Bone marrow (tissue), 2 donors: ENCODE data around the gene INHBB.
"Not testable (repeated sequence)": the region's sequence is repeated elsewhere in the genome, so short reads cannot be mapped to it uniquely, and the experiment has no call there.

Experiments used
- DNase-seq, 2 donors: peaks; one replicate each; lab custom pipeline; 2025; lab: John Stamatoyannopoulos, UW

INHBB gene

GRCh38 chr2:120316071-120316470 lies 29.9 kb upstream of the INHBB start:
- no peak for DNase-seq

GRCh38 chr2:120316528-120317179 lies 29.3 kb upstream of the INHBB start:
- no peak for DNase-seq

- no peak for DNase-seq
These were observed 28.8 kb upstream of the INHBB start for GRCh38 chr2:120317180-120317533.

GRCh38 chr2:120317916-120318315 lies 28.0 kb upstream of the INHBB start:
- DNase-seq: no peak

GRCh38 chr2:120318626-120319025 lies 27.3 kb upstream of the INHBB start:
- no peak for DNase-seq

- no peak for DNase-seq
These were observed 26.8 kb upstream of the INHBB start for GRCh38 chr2:120319123-120319522.

GRCh38 chr2:120319686-120320317 lies 26.1 kb upstream of the INHBB start:
- no peak for DNase-seq

- DNase-seq: no peak
These were observed 25.6 kb upstream of the INHBB start for GRCh38 chr2:120320318-120320851.

- DNase-seq: not testable (repeated sequence)
These were observed 24.9 kb upstream of the INHBB start for GRCh38 chr2:120320887-120321556.

- no peak for DNase-seq
These were observed 24.1 kb upstream of the INHBB start for GRCh38 chr2:120321721-120322284.

GRCh38 chr2:120322329-120322728 lies 23.6 kb upstream of the INHBB start:
- DNase-seq: no peak

- DNase-seq: no peak
These were observed 22.7 kb upstream of the INHBB start for GRCh38 chr2:120323214-120323613.

- no peak for DNase-seq
These were observed 22.0 kb upstream of the INHBB start for GRCh38 chr2:120323807-120324399.

GRCh38 chr2:120324933-120325332 lies 21.0 kb upstream of the INHBB start:
- no peak for DNase-seq

- no peak for DNase-seq
These were observed 19.9 kb upstream of the INHBB start for GRCh38 chr2:120326066-120326465.

GRCh38 chr2:120330946-120331822 lies 14.8 kb upstream of the INHBB start:
- no peak for DNase-seq

GRCh38 chr2:120331903-120332302 lies 14.0 kb upstream of the INHBB start:
- DNase-seq: no peak

- DNase-seq: no peak
These were observed 13.6 kb upstream of the INHBB start for GRCh38 chr2:120332384-120332783.

- DNase-seq: no peak
These were observed 11.9 kb upstream of the INHBB start for GRCh38 chr2:120334068-120334467.

GRCh38 chr2:120336749-120337148 lies 9.2 kb upstream of the INHBB start:
- no peak for DNase-seq

GRCh38 chr2:120338015-120338414 lies 7.9 kb upstream of the INHBB start:
- no peak for DNase-seq
